GM12874 (cell line): ENCODE data around the gene ARL16.

ENCODE experiments used
- TF ChIP-seq, protein P1 (sequence below): IDR thresholded peaks from 2 replicates; pipeline ENCODE4 v1.5.1; 2011; ENCODE audit warnings: low read depth, mild to moderate bottlenecking, control low read depth, low read length, moderate library complexity; ENCODE audit not compliant: insufficient read depth

ARL16 gene

DNA sequence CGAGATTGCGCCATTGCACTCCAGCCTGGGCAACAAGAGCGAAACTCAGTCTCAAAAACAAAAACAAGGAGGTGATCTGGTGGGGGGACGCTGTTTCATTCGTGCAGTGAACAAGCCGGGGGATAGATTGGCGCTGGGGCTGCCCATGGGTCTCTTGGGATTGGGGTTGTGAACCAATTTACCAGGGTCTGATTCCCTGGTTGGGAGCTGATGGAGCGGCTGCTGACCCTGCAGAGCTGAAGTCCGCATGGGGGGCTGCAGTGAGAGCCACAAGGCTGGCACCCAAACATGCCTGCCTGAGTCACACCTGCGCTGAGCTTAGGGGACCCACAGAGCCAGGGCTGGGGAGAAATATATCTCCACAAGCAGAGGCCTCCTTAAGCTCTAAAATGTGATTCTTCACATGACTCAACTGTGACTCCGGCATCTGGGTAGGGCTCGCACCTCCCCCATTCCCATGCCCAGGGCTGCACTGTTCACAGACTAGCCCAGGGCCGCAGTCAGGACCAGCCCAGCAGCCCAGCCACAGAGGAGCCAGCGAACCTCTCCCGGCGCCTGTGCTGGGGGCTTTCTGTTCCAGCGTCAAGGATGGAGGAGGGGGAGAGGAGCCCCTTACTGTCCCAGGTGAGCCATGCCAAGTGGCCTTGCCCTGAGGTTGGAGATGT, 41.6 kb downstream of the ARL16 start:
- TF ChIP-seq, protein P1, sequence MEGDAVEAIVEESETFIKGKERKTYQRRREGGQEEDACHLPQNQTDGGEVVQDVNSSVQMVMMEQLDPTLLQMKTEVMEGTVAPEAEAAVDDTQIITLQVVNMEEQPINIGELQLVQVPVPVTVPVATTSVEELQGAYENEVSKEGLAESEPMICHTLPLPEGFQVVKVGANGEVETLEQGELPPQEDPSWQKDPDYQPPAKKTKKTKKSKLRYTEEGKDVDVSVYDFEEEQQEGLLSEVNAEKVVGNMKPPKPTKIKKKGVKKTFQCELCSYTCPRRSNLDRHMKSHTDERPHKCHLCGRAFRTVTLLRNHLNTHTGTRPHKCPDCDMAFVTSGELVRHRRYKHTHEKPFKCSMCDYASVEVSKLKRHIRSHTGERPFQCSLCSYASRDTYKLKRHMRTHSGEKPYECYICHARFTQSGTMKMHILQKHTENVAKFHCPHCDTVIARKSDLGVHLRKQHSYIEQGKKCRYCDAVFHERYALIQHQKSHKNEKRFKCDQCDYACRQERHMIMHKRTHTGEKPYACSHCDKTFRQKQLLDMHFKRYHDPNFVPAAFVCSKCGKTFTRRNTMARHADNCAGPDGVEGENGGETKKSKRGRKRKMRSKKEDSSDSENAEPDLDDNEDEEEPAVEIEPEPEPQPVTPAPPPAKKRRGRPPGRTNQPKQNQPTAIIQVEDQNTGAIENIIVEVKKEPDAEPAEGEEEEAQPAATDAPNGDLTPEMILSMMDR: no peak

DNA sequence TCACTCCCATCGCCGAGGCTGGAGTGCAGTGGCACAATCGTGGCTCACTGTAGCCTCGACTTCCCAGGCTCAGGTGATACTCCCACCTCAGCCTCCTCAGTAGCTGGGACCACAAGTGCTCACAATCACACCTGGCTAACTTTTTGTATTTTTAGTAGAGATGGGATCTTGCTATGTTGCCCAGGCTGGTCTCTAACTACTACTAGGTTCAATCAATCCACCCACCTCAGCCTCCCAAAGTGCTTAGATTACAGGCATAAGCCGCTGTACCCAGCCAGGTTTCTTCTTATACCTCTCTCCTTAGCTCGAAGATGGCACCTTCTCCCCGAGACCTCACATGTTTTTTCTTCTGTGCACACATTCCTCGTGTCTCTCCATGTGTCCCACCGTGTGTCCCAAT, 43.6 kb downstream of the ARL16 start:
- TF ChIP-seq, protein P1: no peak

DNA sequence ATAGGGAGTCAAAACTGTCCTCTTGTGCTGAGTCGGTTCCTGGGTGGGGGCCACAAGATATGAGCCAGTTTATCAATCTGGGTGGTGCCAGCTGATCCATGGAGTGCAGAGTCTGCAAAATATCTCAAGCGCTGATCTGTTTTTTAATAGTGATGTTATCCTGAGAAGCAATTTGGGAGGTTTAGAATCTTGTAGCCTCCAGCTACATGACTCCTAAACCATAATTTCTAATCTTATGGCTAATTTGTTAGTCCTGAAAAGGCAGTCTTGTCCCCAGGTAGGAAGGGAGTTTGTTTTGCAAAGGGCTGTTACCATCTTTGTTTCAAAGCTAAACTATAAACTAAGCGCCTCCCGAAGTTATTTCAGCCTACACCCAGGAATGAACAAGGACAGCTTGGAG, 44.9 kb downstream of the ARL16 start:
- TF ChIP-seq, protein P1: no peak

DNA sequence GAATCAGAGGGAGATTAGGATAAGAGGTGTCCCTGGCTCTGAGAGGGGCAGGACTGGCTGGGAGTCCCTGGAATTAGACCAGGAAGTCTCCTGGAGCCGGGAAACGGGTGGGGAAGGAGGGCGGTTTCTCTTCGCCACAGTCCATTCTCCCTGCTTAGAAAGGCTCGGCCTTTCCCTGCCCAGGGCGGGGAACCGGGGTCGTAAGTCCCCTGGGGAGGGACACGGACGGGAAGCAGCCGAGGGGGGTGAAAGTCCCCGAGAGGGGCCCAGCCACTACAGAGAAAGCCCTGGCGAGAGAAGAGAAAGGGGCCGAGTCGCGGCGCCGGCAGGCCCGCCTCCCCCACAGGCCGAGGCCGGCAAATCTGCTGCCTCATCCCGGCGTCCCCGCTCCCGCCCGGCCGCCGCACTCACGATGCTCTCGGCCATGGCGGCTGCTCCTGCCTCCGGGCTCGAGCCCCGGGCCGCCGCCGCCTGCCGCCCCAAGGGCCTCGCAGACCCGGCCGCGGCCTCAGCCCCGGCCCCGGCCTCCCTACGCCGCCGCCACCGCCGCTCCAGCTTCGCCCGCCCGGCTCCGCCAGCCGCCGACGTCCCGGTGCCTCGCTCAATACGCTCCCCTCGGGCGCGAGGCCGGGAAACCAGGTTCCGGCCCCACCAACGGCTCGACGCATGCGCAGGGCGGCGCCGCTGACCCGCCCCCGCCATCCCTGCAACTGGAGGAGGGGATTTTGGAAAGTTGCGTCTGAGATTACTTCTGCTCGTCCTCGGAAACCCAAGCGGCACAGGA, 46.9 kb downstream of the ARL16 start, which contains the start of the genes NPLOC4 and TSPAN10:
Gene NPLOC4, minus strand, starts transcription at position 608 of the 784 bp plus-strand sequence. Its CDS starts 182 bp downstream, at position 426.
Gene TSPAN10, plus strand, starts transcription at position 692 of the 784 bp plus-strand sequence. CDS start 5,217 bp downstream, outside the sequence.
- TF ChIP-seq, protein P1: no peak

DNA sequence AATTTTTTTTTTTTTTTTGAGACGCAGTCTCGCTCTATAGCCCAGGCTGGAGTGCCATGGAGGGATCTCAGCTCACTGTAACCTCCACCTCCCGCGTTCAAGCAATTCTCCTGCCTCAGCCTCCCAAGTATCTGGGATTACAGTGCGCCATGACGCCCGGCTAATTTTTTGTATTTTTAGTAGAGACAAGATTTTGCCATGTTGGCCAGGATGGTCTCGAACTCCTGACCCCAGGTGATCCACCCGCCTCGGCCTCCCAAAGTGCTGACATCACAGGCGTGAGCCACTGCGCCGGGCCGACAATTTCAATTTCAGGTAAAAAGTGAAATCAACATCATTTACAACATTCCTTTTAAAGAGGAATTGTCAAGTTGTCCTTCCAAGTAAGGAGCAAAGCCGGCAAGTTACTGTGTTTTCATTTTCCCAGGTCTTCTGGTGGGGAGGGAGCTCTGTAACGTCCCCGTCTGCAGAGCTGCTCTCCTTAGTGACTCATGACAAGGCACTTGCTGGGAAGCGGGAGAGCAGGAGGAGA, 47.6 kb downstream of the ARL16 start:
- TF ChIP-seq, protein P1: no peak

DNA sequence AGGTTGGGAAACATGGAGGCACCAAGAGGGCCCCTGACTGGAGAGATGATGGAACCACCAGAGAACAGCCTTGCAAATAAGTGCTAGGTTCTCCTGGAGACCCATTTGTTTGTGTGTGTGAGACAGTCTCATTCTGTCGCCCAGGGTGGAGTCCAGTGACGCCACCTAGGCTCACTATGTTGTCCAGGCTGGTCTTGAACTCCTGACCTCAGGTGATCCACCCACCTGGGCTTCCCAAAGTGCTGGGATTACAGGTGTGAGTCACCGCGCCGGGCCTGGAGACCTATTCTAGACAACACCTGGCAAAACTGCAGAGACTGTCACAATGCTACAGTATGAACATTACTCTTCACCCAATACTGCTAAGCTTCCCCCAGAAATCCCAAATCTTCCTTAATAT, 48.2 kb downstream of the ARL16 start:
- TF ChIP-seq, protein P1: no peak

DNA sequence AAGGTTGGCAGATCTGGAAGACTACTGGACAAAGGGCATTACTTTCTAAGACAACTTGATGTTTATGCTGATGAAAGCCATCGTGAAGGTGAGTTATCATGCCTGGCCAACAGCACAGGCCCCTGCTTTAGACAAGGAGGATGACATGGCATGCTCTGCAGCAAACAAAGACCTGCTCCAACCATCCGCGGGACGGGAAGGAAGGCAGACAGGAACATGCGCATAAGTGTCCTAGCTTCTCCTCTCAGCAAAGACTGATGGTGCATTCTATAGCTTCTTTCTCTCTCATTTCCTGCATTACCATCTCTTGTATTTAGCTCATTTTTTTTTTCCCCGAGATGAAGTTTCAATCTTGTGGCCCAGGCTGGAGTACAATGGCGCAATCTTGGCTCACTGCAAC, 52.1 kb downstream of the ARL16 start:
- TF ChIP-seq, protein P1: no peak
